Amygdala (tissue), 56 donors: ENCODE measurements around the gene SETBP1.
"Not testable (repeated sequence)": the region's sequence is repeated elsewhere in the genome, so short reads cannot be mapped to it uniquely, and the experiment has no call there.

Source experiments
- DNase-seq, 56 donors: peaks; one replicate each; lab custom pipeline; 2025; lab: John Stamatoyannopoulos, UW

Gene SETBP1

GRCh38 chr18:44702594-44702993 lies 21.9 kb downstream of the SETBP1 start:
- no peak for DNase-seq

- no peak for DNase-seq
Observed at GRCh38 chr18:44704135-44704789, 23.6 kb downstream of the SETBP1 start.

DNA sequence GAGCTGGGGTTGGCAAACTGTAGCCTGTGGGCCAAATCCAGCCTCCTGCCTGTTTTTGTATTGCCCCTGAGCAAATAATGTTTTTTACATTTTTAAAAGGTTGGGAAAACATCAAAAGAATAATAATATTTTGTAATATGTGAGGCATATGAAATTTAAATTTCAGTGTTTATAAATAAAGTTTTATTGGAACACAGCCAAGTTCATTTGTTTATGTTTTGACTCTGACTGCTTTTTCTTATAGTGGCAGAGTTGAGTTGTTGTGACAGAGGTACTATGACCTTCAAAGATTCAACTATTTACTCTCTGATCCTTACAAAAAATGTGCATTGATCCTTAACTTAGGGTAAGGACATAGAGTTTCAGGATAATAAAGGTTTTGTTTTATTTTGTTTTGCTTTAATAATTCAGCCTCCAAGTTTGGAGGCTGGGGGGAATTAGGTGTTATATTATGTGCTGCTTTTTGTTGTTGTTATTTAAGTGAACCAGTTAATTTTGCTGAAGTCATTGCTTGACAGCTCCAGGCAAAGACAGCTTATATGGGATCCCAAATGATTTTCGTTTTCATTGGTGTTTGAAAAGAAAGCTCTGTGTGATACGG lies 24.5 kb downstream of the SETBP1 start:
- DNase-seq: no peak

DNA sequence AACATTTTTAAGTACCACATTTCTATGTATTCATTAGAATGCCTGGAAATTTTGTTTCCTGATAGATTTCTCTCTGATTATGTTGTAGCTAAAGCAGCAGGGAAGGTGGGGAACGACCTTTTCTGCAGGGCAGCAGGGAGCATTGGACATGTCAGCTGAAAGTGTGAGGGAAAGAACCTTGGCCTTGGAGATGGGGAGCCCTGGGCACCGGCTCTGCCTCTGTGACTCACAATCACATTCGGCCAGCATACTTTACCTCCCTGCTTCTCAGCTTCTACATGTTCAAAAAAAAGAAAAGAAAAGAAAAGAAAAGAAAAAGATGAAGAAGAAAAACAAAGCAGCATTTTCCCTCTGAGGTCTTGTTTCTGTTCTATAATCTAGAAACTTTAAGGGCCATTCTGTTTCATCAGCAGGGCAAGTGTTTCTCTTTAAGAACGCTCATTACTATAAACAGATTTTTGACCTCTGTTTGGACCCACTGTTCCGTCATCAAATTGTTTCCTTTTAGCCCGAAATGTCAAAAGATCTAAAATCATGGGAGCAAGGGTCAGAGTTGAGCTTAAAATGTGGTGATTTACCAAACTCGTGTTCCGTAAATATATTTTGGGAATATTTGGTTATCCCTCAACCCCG lies 27.9 kb downstream of the SETBP1 start:
- DNase-seq: no peak

GRCh38 chr18:44709307-44710126 lies 28.8 kb downstream of the SETBP1 start:
- DNase-seq: peak in 4 of 56 donors; percentile 10 to 36 (median 12)

- no peak for DNase-seq
Observed at GRCh38 chr18:44710931-44711330, 30.2 kb downstream of the SETBP1 start.

GRCh38 chr18:44712025-44712424 lies 31.3 kb downstream of the SETBP1 start:
- DNase-seq: no peak

DNA sequence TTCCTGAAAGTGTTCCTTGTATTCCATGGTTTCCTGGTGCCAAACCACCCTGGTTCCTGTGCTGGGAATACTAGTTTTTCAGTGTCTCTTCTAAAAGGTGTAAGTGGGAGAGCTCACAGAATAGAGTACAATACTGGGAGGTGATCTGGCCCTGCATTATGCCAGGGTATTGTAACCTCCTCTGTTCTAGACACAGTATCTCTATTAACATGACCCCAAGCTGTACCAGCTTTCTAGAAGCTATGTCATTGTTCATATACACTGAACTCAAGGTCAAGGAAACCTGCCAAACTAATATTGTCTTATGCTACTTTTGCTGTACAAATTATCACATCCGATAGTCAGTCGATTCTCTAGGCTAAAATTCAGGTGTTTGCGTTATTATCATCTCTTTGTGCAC lies 32.7 kb downstream of the SETBP1 start:
- no peak for DNase-seq

- DNase-seq: no peak
Observed at GRCh38 chr18:44714376-44714775, 33.7 kb downstream of the SETBP1 start.

DNA sequence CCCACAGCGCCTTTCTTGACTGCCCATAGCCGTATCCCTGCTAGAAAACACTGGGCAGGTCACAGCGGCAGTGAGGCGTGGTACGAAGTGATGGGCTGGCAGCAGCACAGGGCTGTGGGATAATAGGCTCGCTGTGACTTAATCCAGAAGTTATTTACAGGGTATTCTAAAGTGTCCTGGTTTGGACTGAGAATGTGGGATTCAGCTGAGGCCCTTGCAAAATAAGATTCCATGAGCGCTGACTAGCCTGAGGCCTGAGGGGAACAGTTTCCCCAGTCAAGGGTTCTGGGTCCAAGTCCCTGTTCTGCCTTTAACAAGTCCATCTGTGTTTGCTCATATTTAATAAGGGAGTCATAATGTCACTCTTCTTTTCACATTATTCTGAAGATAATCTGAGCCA lies 34.6 kb downstream of the SETBP1 start:
- DNase-seq: no peak

DNA sequence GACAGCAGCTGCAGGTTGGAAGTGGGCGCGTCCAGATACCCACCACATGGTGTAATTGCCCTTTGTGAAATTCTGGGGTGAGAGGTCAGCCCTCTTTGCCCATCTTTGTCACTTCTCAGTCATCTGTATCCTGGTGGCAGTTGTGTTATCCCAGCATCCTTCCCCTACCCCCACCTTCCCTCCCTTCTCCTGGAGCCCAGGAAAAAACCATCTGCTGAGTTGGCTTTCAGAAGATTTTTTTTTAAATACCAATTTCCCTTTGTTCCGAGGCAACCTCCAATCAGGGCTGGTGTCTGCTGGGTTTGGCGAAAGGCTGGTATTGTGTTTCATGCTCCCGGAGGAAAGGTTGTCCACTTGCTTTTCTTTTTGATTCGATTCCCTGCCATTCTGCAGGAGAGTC lies 35.2 kb downstream of the SETBP1 start:
- DNase-seq: no peak

- no peak for DNase-seq
Observed at GRCh38 chr18:44716697-44717163, 36.0 kb downstream of the SETBP1 start.

DNA sequence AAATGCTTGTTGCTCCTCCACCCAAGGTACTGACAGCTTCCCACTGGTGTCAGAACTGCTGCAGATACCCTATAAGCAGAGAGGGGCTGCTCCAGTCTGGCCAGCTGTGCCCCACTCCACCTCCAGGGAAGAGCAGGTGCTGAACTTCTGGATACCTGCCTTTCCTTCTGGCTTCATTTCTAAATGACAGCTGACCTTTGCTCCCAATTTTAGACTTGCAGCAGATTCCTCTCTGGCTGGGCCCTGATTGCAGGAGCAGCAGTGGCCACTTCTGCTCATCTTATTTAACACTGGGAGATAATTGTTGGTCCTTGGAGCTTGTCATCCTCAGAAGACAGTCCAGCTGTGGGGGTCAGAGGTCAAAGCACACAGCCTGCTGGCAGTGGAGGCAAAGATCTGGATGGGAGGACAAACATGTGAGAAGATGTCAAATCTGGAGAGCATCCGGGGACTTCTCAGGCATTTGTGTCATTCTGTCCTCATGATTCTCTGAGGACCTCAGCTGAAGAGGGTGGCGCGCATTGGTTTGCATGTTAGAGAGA lies 38.9 kb downstream of the SETBP1 start:
- no peak for DNase-seq

DNA sequence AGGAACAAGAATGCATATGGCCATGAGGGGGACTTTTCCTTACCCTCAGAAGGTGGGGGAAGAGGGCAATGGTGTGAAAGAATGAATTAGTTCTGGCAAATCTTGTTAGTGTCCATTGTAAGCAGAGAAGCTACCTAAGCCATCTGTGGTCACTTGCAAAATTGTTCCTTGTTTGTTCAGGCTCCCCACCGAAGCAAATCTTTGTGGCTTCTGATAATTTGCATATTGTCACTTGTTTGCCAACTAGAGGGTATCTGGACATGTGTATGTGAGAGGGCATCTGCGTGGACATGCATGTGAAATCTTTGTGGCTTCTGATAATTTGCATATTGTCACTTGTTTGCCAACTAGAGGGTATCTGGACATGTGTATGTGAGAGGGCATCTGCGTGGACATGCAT lies 41.1 kb downstream of the SETBP1 start:
- DNase-seq: not testable (repeated sequence)

DNA sequence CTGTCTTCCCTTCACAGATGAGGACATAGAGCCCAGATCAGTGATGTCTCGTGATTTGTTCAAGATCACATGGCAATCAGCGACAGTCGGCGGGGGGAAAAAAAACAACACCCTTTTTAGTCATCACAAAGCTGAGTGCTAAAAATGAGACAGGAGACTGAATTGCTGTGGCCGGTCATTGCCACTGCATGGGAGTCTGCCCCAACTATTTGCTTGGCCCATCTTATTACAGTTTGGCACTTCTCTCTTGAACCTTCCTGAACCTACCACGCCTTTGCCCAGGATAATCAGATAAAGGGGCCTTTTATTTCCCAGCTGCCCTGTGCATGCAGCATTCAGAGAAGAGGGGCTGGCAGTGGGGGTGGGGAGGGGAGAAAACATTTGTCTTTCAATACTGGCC lies 42.7 kb downstream of the SETBP1 start:
- no peak for DNase-seq

DNA sequence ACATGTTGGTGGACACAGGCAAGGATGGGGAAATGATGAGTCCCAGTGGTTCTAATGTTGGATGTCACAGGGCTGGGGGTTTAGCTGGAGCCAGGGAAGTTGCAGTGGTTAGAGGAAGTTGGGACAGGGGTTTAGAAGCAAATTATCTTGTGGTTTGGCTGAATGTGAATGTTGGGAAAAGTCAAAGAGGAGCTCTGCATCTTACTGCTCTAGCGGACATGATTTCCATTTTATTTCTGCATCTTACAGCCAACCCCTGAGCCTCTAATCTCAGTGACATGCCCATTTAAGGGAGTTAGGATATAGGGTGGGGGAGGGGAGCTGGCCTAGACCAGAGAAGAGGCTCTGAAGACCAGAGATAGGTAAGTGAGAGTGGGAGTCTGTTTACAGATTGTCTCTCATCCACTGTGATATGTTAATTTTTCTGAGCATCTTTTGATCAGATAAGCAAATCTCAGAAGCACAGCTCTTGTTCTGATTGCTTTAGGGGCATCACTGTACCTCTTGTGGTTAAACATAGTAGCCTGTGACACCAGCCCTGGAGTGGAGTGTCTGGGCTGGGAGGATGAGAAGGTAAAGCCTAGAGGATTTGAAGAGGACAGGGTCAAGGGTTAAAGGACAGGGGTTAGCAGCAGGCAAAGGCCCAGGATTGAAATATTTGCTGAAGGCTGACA lies 43.6 kb downstream of the SETBP1 start:
- DNase-seq: no peak

DNA sequence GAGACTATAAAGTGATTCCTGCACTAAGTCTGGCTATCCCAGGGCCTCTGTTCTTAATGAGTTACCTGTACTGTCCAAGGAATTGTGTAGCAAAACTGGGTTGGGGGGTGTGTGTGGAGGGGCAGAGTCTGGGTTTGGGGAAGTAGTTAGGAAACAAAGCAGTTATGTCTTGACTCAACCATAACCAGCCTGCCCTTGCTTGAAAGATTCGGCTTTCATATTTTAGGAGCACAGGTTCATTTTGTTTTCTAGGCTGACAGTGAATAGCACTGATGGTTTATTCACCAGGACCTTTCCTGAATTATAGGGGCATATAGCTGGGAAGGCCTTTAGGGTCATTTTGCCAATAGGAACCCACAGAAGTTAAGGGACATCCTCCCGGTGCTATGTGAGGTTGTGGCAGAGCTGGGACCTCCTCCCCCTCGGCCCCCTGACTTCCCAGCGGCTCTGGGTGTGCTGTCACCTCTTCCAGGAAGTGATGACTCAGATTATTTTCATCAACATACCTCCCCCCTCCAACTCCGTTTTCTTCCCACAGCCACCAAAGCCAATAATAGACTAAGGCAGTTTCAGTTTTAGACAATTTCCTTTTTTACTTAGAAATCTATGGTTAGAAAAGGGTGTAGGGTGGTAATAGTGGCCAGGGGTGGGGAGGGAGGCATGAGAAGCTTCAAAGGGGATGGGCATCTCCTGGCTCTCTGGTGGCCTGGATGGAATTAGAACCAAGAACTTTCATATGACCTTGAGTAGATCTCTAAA lies 44.8 kb downstream of the SETBP1 start:
- DNase-seq: peak in 3 of 56 donors; percentile 8 to 20 (median 9)

GRCh38 chr18:44726059-44726421 lies 45.4 kb downstream of the SETBP1 start:
- DNase-seq: no peak

DNA sequence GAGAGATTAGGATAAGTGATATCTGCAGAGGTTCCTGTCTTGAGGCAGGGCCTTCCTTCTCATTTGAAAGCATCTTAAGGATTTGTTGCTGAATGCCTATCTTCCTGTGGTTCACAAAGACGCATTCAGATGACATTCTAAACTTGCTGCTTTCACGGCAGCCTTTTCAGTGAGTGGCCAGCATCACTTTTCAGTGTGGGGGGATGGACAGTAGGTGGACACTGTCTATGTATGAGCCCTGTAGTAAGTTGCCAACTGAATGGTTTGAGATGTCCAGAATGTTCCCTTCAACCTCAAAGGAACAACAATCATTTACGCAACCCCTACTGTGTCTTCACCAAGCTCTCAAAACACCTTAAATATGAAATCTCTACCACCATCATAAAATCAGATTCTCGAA lies 46.6 kb downstream of the SETBP1 start:
- no peak for DNase-seq
